B cell (primary cell): Measurements from ENCODE around the gene IPP. TPM values are rescaled to one million over a fixed set of nuclear protein-coding genes. Genes with fewer than 3 reads are reported as not detected.

Experiments
- ATAC-seq: fragments of 200-7000 bp; cut with Tn5 transposase; one replicate; pipeline ENCODE4 v1.10.0; 2021; ENCODE audit warnings: low read depth, mild to moderate bottlenecking, moderate number of reproducible peaks, moderate library complexity
- CTCF ChIA-PET: fragments of 350-600 bp; sonication (Branson Sonifier 250); formaldehyde crosslinking; loops from one replicate; lab custom pipeline; 2021; ENCODE audit warnings: antibody characterized with exemption, inconsistent platforms; lab: Charles Lee
- POLR2A ChIA-PET: fragments of 350-600 bp; sonication (Branson Sonifier 250); formaldehyde crosslinking; loops from one replicate; lab custom pipeline; 2021; ENCODE audit warnings: antibody characterized with exemption; lab: Charles Lee
- DNase-seq: peaks from one replicate; pipeline ENCODE4 v3.0.0; 2013
- H2AFZ ChIP-seq: 2 replicates; pipeline ENCODE4 v1.6.1; 2012; ENCODE audit warnings: mild to moderate bottlenecking, low read depth, low read length; ENCODE audit not compliant: insufficient read depth, poor library complexity, severe bottlenecking
- H3K27ac ChIP-seq, 2 donors: 1 replicate in 1 of 2; 2 replicates in 1 of 2; pipeline ENCODE4 v1.5.1; 2012 to 2013; ENCODE audit warnings: low read length in 2 of 2, mild to moderate bottlenecking in 2 of 2, moderate library complexity in 1 of 2
- H3K27me3 ChIP-seq, 4 experiments: fragments of 200-600 bp in 1 of 4; sonication (generic) in 1 of 4; replicated peaks in 1 of 4; 1 replicate in 2 of 4; 2 replicates in 2 of 4; pipeline versions ENCODE4 v1.6.1 to v1.7.0; 2013 to 2016; ENCODE audit warnings: low read length in 3 of 4, mild to moderate bottlenecking in 2 of 4, mixed read lengths in 1 of 4, moderate library complexity in 1 of 4; ENCODE audit not compliant: insufficient read depth in 4 of 4, control insufficient read depth in 3 of 4; ENCODE audit errors: control extremely low read depth in 1 of 4
- H3K36me3 ChIP-seq, 2 experiments: replicated peaks in 1 of 2; 1 replicate in 1 of 2; 2 replicates in 1 of 2; pipeline versions ENCODE4 v1.6.1 to v1.7.1; 2013; ENCODE audit warnings: low read length in 1 of 2; ENCODE audit not compliant: insufficient read depth in 2 of 2, control insufficient read depth in 1 of 2; ENCODE audit errors: control extremely low read depth in 1 of 2, extremely low read depth in 1 of 2
- H3K4me1 ChIP-seq, 2 donors: fragments of 200-600 bp in 1 of 2; sonication (generic) in 1 of 2; 1 replicate in 1 of 2; 2 replicates in 1 of 2; pipeline versions ENCODE4 v1.5.1 to v1.6.1; 2013 to 2017; ENCODE audit warnings: low read length in 2 of 2; ENCODE audit not compliant: control insufficient read depth in 2 of 2, insufficient read depth in 2 of 2
- H3K4me2 ChIP-seq: replicated peaks from 2 replicates; pipeline ENCODE3; 2012; ENCODE audit warnings: mild to moderate bottlenecking, low read depth, low read length; ENCODE audit not compliant: poor library complexity, severe bottlenecking
- H3K4me3 ChIP-seq, 5 experiments: fragments of 200-600 bp in 1 of 5; sonication (generic) in 1 of 5; 1 replicate in 3 of 5; 2 replicates in 2 of 5; pipeline versions ENCODE4 v1.5.1 to v1.7.0; 2011 to 2016; ENCODE audit warnings: low read length in 4 of 5, mild to moderate bottlenecking in 4 of 5, low read depth in 2 of 5, control low read depth in 1 of 5, moderate library complexity in 1 of 5; ENCODE audit not compliant: insufficient read depth in 1 of 5; ENCODE audit errors: control extremely low read depth in 1 of 5, extremely low read depth in 1 of 5
- H3K79me2 ChIP-seq: fragments of 200-600 bp; sonication (generic); one replicate; pipeline ENCODE4 v1.6.0; 2016; ENCODE audit warnings: low read length; ENCODE audit not compliant: control insufficient read depth, insufficient read depth
- H3K9ac ChIP-seq: fragments of 200-600 bp; sonication (generic); 2 replicates; pipeline ENCODE4 v1.6.1; 2017; ENCODE audit warnings: mild to moderate bottlenecking, low read length, moderate library complexity
- H3K9me3 ChIP-seq, 3 donors: one replicate each; pipeline versions ENCODE4 v1.6.1 to v1.7.1; 2013; ENCODE audit warnings: low read length in 2 of 3; ENCODE audit not compliant: control insufficient read depth in 2 of 3, insufficient read depth in 1 of 3; ENCODE audit errors: control extremely low read depth in 1 of 3
- H4K20me1 ChIP-seq: 2 replicates; pipeline ENCODE4 v1.6.0; 2012; ENCODE audit warnings: mild to moderate bottlenecking, low read length; ENCODE audit not compliant: insufficient read depth, control insufficient read depth, poor library complexity, severe bottlenecking
- H3K27ac Mint-ChIP-seq: one replicate; pipeline ENCODE4 v1.8.0; 2021; ENCODE audit warnings: mixed read lengths
- H3K27me3 Mint-ChIP-seq: one replicate; pipeline ENCODE4 v1.8.0; 2021; ENCODE audit warnings: mixed read lengths
- H3K4me1 Mint-ChIP-seq: one replicate; pipeline ENCODE4 v1.8.0; 2021; ENCODE audit warnings: mixed read lengths
- H3K4me3 Mint-ChIP-seq: one replicate; pipeline ENCODE4 v1.8.0; 2021; ENCODE audit warnings: mixed read lengths
- H3K9me3 Mint-ChIP-seq: one replicate; pipeline ENCODE4 v1.8.0; 2022; ENCODE audit warnings: mixed read lengths; ENCODE audit not compliant: insufficient read depth
- EZH2 ChIP-seq: IDR thresholded peaks from 2 replicates; pipeline ENCODE4 v1.6.1; 2012; ENCODE audit warnings: borderline replicate concordance, low read depth, mild to moderate bottlenecking, moderate library complexity, low read length; ENCODE audit not compliant: insufficient read depth, poor library complexity, severe bottlenecking
- WGBS: methylation state at CpG from one replicate; pipeline ENCODE4 v1.1.5; 2013; ENCODE audit warnings: missing lambda C conversion rate; ENCODE audit not compliant: insufficient coverage; 5-methylcytosine and 5-hydroxymethylcytosine counted together
- intact Hi-C: fragments of 100-400 bp; cut with micrococcal nuclease; formaldehyde crosslinking; loops from one replicate; pipeline ENCODE4 v1.10.0; 2022
- polyA plus RNA-seq: library from polyadenylated mRNA; depleted of rRNA; stranded (reverse); fragments of >200 nt; gene quantifications from 2 replicates; pipeline ENCODE4 v1.2.3, GENCODE V29; 2012
- total RNA-seq, 2 donors: library from RNA; stranded (reverse); fragments of 120-200 nt in 1 of 2; gene quantifications; 1 replicate in 1 of 2; 2 replicates in 1 of 2; pipeline versions ENCODE4 v1.2.3 to v1.2.4, GENCODE V29; 2013 to 2022
- TF ChIP-seq, protein P1 (sequence below): fragments of 200-600 bp; IDR thresholded peaks from one replicate; pipeline ENCODE4 v1.8.0; 2022; ENCODE audit warnings: antibody characterized with exemption, mild to moderate bottlenecking

Gene IPP
- total and polyA plus RNA-seq, 2 donors (not counting 1 experiment from before 2014, with no cell fraction given), result 2.3 to 12.1 TPM

DNA sequence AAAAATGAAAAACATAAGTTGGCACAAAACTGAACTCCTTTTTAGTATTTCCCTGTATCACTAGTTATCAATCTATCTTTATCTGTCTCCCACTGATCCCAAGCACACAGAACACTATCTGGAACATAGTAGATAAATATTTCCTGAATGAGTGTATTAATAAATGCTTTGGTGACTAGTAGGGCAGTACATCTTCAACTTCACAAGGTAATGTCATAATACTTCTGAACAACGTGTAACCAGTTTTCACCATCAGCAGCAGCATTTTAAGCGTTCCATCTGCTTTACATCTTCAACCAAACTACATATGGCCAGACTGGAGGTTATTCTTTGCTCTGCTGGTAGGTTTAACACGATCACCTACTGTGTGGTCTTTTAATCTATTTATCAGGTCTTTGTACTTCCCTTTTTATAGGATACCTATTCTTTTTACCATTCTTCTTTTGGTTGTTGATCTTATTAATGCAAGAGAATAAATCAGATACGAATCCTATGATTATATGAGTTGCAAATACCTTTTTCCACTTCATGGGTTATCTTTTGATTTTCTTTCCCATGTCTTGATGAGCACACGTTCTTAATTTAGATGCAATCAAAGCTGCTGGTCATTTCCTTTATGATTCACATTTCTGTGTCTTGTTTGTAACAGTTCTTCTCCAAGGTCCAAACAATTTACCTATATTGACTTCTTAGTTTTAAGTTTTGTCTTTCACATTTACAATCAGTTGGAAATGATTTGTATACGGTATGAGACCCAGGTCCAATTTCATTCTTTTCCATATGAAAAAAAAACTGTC, 80.4 kb downstream of the IPP start:
- Histone ChIP-seq H3K27me3 (no peaks in the 10 kb centered on the region), H3K4me2 (no peak overlapping the region), H3K4me3 (no peak overlapping the region), H3K36me3 (peaks cover 0 to 6% of the 10 kb centered on the region in 2 experiments), H2AFZ (no peak overlapping the region), H3K27ac (no peak overlapping the region), H3K79me2 (peaks cover 100% of the 10 kb centered on the region), H4K20me1 (peaks cover 94% of the 10 kb centered on the region), H3K9me3 (no peaks in the 10 kb centered on the region), H3K4me1 (peaks cover 3 to 4% of the 10 kb centered on the region in 2 donors), H3K9ac (no peak overlapping the region)
- intact Hi-C loops, result no loop called here
- Mint-ChIP-seq H3K27ac (no peak overlapping the region), H3K4me3 (no peak overlapping the region), H3K27me3 (no peaks in the 10 kb centered on the region), H3K9me3 (no peaks in the 10 kb centered on the region), H3K4me1 (peaks cover 56% of the 10 kb centered on the region)
- CTCF ChIA-PET, result no interaction called here
- POLR2A ChIA-PET, result interaction anchor here (0.6 kb wide), 1 partner anchor 13 kb away, joined by 6 read pairs; no protein-coding TSS in a partner anchor
- TF ChIP-seq, protein P1, sequence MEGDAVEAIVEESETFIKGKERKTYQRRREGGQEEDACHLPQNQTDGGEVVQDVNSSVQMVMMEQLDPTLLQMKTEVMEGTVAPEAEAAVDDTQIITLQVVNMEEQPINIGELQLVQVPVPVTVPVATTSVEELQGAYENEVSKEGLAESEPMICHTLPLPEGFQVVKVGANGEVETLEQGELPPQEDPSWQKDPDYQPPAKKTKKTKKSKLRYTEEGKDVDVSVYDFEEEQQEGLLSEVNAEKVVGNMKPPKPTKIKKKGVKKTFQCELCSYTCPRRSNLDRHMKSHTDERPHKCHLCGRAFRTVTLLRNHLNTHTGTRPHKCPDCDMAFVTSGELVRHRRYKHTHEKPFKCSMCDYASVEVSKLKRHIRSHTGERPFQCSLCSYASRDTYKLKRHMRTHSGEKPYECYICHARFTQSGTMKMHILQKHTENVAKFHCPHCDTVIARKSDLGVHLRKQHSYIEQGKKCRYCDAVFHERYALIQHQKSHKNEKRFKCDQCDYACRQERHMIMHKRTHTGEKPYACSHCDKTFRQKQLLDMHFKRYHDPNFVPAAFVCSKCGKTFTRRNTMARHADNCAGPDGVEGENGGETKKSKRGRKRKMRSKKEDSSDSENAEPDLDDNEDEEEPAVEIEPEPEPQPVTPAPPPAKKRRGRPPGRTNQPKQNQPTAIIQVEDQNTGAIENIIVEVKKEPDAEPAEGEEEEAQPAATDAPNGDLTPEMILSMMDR, result no peak
- TF ChIP-seq EZH2, result no peak
- WGBS, result 100% methylated on average over 1 of the region's 6 CpGs
- DNase-seq (no peak), ATAC-seq (no peak)

DNA sequence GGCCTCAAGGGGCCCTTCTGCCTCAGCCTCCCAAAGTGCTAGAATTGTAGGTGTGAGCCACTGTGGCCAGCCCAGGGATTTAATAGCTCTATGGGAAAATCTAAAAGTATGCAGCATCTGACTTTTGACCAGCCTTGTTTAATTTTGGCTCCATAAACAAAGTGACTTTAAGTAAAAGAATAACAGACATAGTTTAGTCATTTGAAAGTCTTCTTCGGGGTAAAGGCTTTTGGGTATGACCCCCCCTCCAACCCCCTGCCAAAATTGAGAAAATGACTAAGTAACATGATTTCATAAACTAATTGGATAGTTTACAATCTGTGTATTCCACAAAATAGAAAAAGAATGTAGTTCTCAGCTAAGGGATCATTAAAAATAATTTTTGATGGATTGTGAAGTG, 81.1 kb downstream of the IPP start:
- no peak overlapping the region for H3K4me2 ChIP-seq
- ATAC-seq (no peak), DNase-seq (no peak)
- Mint-ChIP-seq H3K27ac (no peak overlapping the region), H3K4me3 (no peak overlapping the region), H3K9me3 (no peaks in the 10 kb centered on the region), H3K4me1 (peaks cover 51% of the 10 kb centered on the region), H3K27me3 (no peaks in the 10 kb centered on the region)
- H3K36me3 ChIP-seq, result peaks cover 0 to 6% of the 10 kb centered on the region in 2 experiments
- intact Hi-C loops, result no loop called here
- H3K79me2 ChIP-seq, result peaks cover 100% of the 10 kb centered on the region
- no peak overlapping the region for H2AFZ ChIP-seq
- TF ChIP-seq EZH2, result no peak
- TF ChIP-seq, protein P1, result no peak
- peaks cover 94% of the 10 kb centered on the region for H4K20me1 ChIP-seq
- ChIA-PET CTCF (interaction anchor here (0.7 kb wide), 1 partner anchor 99 kb away, joined by 3 read pairs; no protein-coding TSS in a partner anchor), POLR2A (no interaction called here)
- H3K27ac ChIP-seq, result no peak overlapping the region
- peaks cover 3 to 4% of the 10 kb centered on the region in 2 donors for H3K4me1 ChIP-seq
- no peak overlapping the region for H3K4me3 ChIP-seq
- no peaks in the 10 kb centered on the region for H3K27me3 ChIP-seq
- H3K9ac ChIP-seq, result no peak overlapping the region
- no peaks in the 10 kb centered on the region for H3K9me3 ChIP-seq
- WGBS, result no CpG with 5 or more reads among the region's 1 CpG
